OCI-LY7 (cell line): Measurements from ENCODE around the gene ZC3H12A. TPM values are rescaled to one million over a fixed set of nuclear protein-coding genes. Genes with fewer than 3 reads are reported as not detected.

Source experiments
- BruUV-seq: library from RNA; stranded (reverse); fragments of 400-500 nt; replicated peaks from 2 replicates; lab custom pipeline; 2021; lab: Mats Ljungman, UMichigan
- CTCF ChIA-PET: fragments of 300-600 bp; sonication (Branson Sonifier 250); formaldehyde crosslinking; loops from one replicate; lab custom pipeline; 2022; ENCODE audit warnings: antibody characterized with exemption; ENCODE audit not compliant: unreplicated experiment; lab: Charles Lee
- POLR2A ChIA-PET: fragments of 300-600 bp; sonication (Branson Sonifier 250); formaldehyde crosslinking; loops from one replicate; lab custom pipeline; 2022; ENCODE audit warnings: antibody characterized with exemption; lab: Charles Lee
- DNase-seq: peaks from one replicate; pipeline ENCODE4 v3.0.0-alpha.2; 2015; ENCODE audit warnings: low spot score
- H2AFZ ChIP-seq: fragments of 200-600 bp; sonication (generic), shearing (Covaris generic); 2 replicates; pipeline ENCODE4 v1.6.1; 2014; ENCODE audit warnings: mild to moderate bottlenecking, antibody characterized with exemption, low read length, moderate library complexity
- H3K27ac ChIP-seq: fragments of 200-600 bp; sonication (generic); 2 replicates; pipeline ENCODE4 v1.5.1; 2014; ENCODE audit warnings: mixed run types, low read depth, mild to moderate bottlenecking, moderate library complexity, low read length, inconsistent platforms; ENCODE audit not compliant: poor library complexity, severe bottlenecking
- H3K36me3 ChIP-seq: fragments of 200-600 bp; sonication (generic); 2 replicates; pipeline ENCODE4 v1.6.1; 2014; ENCODE audit warnings: mild to moderate bottlenecking, antibody characterized with exemption, low read length, moderate library complexity, mixed read lengths; ENCODE audit not compliant: insufficient read depth
- H3K4me1 ChIP-seq: fragments of 200-600 bp; sonication (generic); 2 replicates; pipeline ENCODE4 v1.5.1; 2014; ENCODE audit warnings: mild to moderate bottlenecking, low read length; ENCODE audit not compliant: insufficient read depth, poor library complexity, severe bottlenecking
- H3K4me2 ChIP-seq: fragments of 200-600 bp; sonication (generic); 2 replicates; pipeline ENCODE4 v1.6.1; 2014; ENCODE audit warnings: mild to moderate bottlenecking, low read length
- H3K4me3 ChIP-seq: fragments of 200-600 bp; sonication (generic); 2 replicates; pipeline ENCODE4 v1.5.1; 2014; ENCODE audit warnings: mild to moderate bottlenecking, low read depth, low read length; ENCODE audit not compliant: poor library complexity, severe bottlenecking
- H3K79me2 ChIP-seq: fragments of 200-600 bp; sonication (generic); 2 replicates; pipeline ENCODE4 v1.6.1; 2016; ENCODE audit warnings: low read depth, mild to moderate bottlenecking, low read length, moderate library complexity, mixed read lengths; ENCODE audit not compliant: insufficient read depth
- H3K9me2 ChIP-seq: fragments of 200-600 bp; sonication (generic); 2 replicates; pipeline ENCODE4 v1.6.1; 2016; ENCODE audit warnings: mild to moderate bottlenecking, low read length, mixed read lengths; ENCODE audit not compliant: insufficient read depth
- H3K9me3 ChIP-seq: fragments of 200-600 bp; sonication (generic); 2 replicates; pipeline ENCODE4 v1.6.1; 2014; ENCODE audit warnings: mild to moderate bottlenecking, mixed run types, low read length, mixed read lengths
- H4K20me1 ChIP-seq: fragments of 200-600 bp; sonication (generic); 2 replicates; pipeline ENCODE4 v1.6.1; 2014; ENCODE audit warnings: mild to moderate bottlenecking, antibody characterized with exemption, low read length, moderate library complexity, mixed read lengths; ENCODE audit not compliant: insufficient read depth
- EZH2phosphoT487 ChIP-seq: fragments of 200-600 bp; sonication (generic); IDR thresholded peaks from 2 replicates; pipeline ENCODE4 v1.6.1; 2018; ENCODE audit warnings: low read depth, borderline replicate concordance, mild to moderate bottlenecking, mixed run types, antibody characterized with exemption, low read length, moderate library complexity, mixed read lengths
- intact Hi-C: fragments of 100-400 bp; cut with micrococcal nuclease; formaldehyde crosslinking; loops from one replicate; pipeline ENCODE4 v1.10.0; 2022; ENCODE audit not compliant: unreplicated experiment
- total RNA-seq, 2 experiments: library from RNA; depleted of rRNA in 1 of 2; stranded (reverse); fragments of >200 nt in 1 of 2; shearing (Covaris generic) in 1 of 2; gene quantifications; 2 replicates each; pipeline ENCODE4 v1.2.3, GENCODE V29; 2014 to 2022
- TF ChIP-seq, protein P1 (sequence below): fragments of 200-600 bp; sonication (generic); conservative IDR thresholded peaks from 2 replicates; pipeline ENCODE4 v1.5.1; 2014; ENCODE audit warnings: mild to moderate bottlenecking, antibody characterized with exemption, low read length, moderate library complexity, mixed read lengths

ZC3H12A gene
- total RNA-seq, 2 experiments from 2014 or later, result 11.5 to 20.7 TPM

- H3K36me3 ChIP-seq, result peaks cover 57% of the 10 kb centered on the region
- TF ChIP-seq, protein P1, sequence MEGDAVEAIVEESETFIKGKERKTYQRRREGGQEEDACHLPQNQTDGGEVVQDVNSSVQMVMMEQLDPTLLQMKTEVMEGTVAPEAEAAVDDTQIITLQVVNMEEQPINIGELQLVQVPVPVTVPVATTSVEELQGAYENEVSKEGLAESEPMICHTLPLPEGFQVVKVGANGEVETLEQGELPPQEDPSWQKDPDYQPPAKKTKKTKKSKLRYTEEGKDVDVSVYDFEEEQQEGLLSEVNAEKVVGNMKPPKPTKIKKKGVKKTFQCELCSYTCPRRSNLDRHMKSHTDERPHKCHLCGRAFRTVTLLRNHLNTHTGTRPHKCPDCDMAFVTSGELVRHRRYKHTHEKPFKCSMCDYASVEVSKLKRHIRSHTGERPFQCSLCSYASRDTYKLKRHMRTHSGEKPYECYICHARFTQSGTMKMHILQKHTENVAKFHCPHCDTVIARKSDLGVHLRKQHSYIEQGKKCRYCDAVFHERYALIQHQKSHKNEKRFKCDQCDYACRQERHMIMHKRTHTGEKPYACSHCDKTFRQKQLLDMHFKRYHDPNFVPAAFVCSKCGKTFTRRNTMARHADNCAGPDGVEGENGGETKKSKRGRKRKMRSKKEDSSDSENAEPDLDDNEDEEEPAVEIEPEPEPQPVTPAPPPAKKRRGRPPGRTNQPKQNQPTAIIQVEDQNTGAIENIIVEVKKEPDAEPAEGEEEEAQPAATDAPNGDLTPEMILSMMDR, result no peak
- no peak for TF ChIP-seq EZH2phosphoT487
Measured at GRCh38 chr1:37476460-37477197, 2.2 kb downstream of the ZC3H12A start.

GRCh38 chr1:37477198-37477931, 3.0 kb downstream of the ZC3H12A start:
- H3K27ac ChIP-seq, result peak overlapping the region; percentile 78
- BruUV-seq, result no TSS peak
- ChIA-PET POLR2A (interaction anchor here (0.6 to 2.1 kb wide), 3 partner anchors 17 to 263 kb away, joined by 3 to 8 read pairs (median 3); partner anchors contain the start of gene MEAF6), CTCF (interaction anchor here (1.4 kb wide), 1 partner anchor 10 kb away, joined by 8 read pairs; no protein-coding TSS in a partner anchor)
- peaks cover 58% of the 10 kb centered on the region for H3K4me1 ChIP-seq
- intact Hi-C loops, result no loop called here
- DNase-seq, result peak; percentile 63
- peak overlapping the region; percentile 97 for H3K4me2 ChIP-seq
- H3K79me2 ChIP-seq, result peaks cover 54% of the 10 kb centered on the region
- H4K20me1 ChIP-seq, result peaks cover 9% of the 10 kb centered on the region; the same call in 1 of the 2 replicates
- peak overlapping the region; percentile 78 for H3K4me3 ChIP-seq
- no peaks in the 10 kb centered on the region for H3K9me2 ChIP-seq
- peaks cover 64% of the 10 kb centered on the region for H3K36me3 ChIP-seq
- no peaks in the 10 kb centered on the region for H3K9me3 ChIP-seq
- no peak for TF ChIP-seq EZH2phosphoT487
- TF ChIP-seq, protein P1, result no peak
- no peak overlapping the region for H2AFZ ChIP-seq

More at GRCh38 chr1:37476460-37477197, 2.2 kb downstream of the ZC3H12A start:
- Histone ChIP-seq H3K9me2 (no peaks in the 10 kb centered on the region), H3K79me2 (peaks cover 54% of the 10 kb centered on the region), H2AFZ (no peak overlapping the region), H3K4me3 (peak overlapping the region; percentile 78), H3K4me1 (peaks cover 58% of the 10 kb centered on the region), H3K27ac (peak overlapping the region; percentile 78), H3K9me3 (no peaks in the 10 kb centered on the region), H3K4me2 (peak overlapping the region; percentile 97), H4K20me1 (peaks cover 9% of the 10 kb centered on the region; the same call in 1 of the 2 replicates)
- no TSS peak for BruUV-seq
- intact Hi-C loops, result no loop called here
- DNase-seq, result no peak
- ChIA-PET CTCF (interaction anchor here (0.6 kb wide), 1 partner anchor 200 kb away, joined by 3 read pairs; no protein-coding TSS in a partner anchor), POLR2A (interaction anchor here (2.1 kb wide), 1 partner anchor 38 kb away, joined by 8 read pairs; the partner anchor contains the start of gene MEAF6)
